ENCODE measurements around the gene QPCTL.

DNA sequence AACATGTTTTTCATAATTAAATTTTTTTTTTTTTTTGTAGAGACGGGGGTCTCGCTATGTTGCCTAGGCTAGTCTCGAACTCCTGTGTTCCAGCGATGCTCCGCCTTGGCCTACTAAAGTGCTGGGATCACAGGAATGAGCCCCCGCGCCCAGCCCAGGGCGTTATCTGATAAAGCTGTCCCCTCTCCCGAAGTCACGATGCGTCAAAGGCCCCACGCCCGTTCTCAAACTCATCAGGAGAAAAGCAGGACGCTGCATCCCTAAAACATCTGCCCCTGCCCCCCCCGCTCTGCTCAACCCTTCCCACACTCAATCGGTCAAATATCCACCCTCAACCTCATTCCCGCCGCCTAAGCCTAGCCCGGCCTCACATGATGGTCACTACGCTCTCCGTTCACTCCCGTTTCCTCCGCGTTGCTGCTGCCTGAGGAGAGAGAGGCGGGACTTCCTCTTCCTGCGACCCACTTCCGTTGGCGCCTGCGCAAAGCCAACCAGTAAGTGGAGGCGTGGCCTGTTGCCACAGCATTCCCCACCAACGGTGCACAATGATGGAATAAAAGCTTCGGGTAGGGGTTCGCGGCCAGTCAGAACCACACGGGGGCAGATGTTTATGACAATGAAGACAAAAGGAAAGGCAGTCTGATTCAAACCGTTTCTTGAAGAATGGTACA is 815 bp upstream of the QPCTL start, which contains the start of gene SNRPD2:
- TF ChIP-seq, protein P1, sequence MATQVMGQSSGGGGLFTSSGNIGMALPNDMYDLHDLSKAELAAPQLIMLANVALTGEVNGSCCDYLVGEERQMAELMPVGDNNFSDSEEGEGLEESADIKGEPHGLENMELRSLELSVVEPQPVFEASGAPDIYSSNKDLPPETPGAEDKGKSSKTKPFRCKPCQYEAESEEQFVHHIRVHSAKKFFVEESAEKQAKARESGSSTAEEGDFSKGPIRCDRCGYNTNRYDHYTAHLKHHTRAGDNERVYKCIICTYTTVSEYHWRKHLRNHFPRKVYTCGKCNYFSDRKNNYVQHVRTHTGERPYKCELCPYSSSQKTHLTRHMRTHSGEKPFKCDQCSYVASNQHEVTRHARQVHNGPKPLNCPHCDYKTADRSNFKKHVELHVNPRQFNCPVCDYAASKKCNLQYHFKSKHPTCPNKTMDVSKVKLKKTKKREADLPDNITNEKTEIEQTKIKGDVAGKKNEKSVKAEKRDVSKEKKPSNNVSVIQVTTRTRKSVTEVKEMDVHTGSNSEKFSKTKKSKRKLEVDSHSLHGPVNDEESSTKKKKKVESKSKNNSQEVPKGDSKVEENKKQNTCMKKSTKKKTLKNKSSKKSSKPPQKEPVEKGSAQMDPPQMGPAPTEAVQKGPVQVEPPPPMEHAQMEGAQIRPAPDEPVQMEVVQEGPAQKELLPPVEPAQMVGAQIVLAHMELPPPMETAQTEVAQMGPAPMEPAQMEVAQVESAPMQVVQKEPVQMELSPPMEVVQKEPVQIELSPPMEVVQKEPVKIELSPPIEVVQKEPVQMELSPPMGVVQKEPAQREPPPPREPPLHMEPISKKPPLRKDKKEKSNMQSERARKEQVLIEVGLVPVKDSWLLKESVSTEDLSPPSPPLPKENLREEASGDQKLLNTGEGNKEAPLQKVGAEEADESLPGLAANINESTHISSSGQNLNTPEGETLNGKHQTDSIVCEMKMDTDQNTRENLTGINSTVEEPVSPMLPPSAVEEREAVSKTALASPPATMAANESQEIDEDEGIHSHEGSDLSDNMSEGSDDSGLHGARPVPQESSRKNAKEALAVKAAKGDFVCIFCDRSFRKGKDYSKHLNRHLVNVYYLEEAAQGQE (IDR thresholded peaks at IDR 0.05; ENCODE audit: low read depth, low read length) = no peak
- TF ChIP-seq SP1 (IDR thresholded peaks at IDR 0.05; ENCODE audit: low read depth, low read length) = no peak
- peak; percentile 97 for TF ChIP-seq POLR2A (IDR thresholded peaks at IDR 0.05; ENCODE audit: low read depth, low read length)
- TF ChIP-seq BHLHE40 (IDR thresholded peaks at IDR 0.05; ENCODE audit: borderline replicate concordance in 1 of 2, low read depth in 2 of 2, low read length in 1 of 2) = peak in 1 of 2 experiments; percentile 13; a peak in 1 of 4 replicates
- TF ChIP-seq, protein P2, sequence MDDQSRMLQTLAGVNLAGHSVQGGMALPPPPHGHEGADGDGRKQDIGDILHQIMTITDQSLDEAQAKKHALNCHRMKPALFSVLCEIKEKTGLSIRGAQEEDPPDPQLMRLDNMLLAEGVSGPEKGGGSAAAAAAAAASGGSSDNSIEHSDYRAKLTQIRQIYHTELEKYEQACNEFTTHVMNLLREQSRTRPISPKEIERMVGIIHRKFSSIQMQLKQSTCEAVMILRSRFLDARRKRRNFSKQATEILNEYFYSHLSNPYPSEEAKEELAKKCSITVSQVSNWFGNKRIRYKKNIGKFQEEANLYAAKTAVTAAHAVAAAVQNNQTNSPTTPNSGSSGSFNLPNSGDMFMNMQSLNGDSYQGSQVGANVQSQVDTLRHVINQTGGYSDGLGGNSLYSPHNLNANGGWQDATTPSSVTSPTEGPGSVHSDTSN (IDR thresholded peaks at IDR 0.05; ENCODE audit: insufficient replicate concordance, low read depth, low read length) = no peak
- no peak for TF ChIP-seq SUPT20H (IDR thresholded peaks at IDR 0.05; ENCODE audit: borderline replicate concordance, control insufficient read depth, low read depth, low read length)
- TF ChIP-seq SIN3A (IDR thresholded peaks at IDR 0.05; ENCODE audit: low read depth, low read length) = peak; percentile 99
- TF ChIP-seq POLR2AphosphoS2 (IDR thresholded peaks at IDR 0.05; ENCODE audit: low read depth, low read length) = peak; percentile 86
- TF ChIP-seq JUND (IDR thresholded peaks at IDR 0.05; ENCODE audit: low read depth, low read length) = 0 out of 2 replicates have a peak, but pooled peaks have one; percentile 20
